ENCODE results near the gene AKR1B15. TPM values are rescaled to one million over a fixed set of nuclear protein-coding genes. Genes with fewer than 3 reads are reported as not detected.
"Not testable (repeated sequence)": the region's sequence is repeated elsewhere in the genome, so short reads cannot be mapped to it uniquely, and the experiment has no call there.

AKR1B15 gene
- total and polyA plus RNA-seq, 2 experiments from 2014 or later: 0.21 to 2.6 TPM

- no peaks in the 10 kb centered on the region for H3K36me3 ChIP-seq
- DNase-seq (ENCODE audit: low read depth in 1 of 2, low spot score in 1 of 2): no peak
- no peak for TF ChIP-seq CTCF (IDR thresholded peaks at IDR 0.05; ENCODE audit: low read depth, low read length)
- no peak overlapping the region for H3K4me3 ChIP-seq
- H3K9me3 ChIP-seq (ENCODE audit: low read depth): no peaks in the 10 kb centered on the region
- no peaks in the 10 kb centered on the region for H3K27me3 ChIP-seq
- H3K4me1 ChIP-seq (ENCODE audit: low read depth): no peaks in the 10 kb centered on the region
- H3K27ac ChIP-seq: no peak overlapping the region
These were observed 9.4 kb upstream of the AKR1B15 start for GRCh38 chr7:134539380-134540004.

GRCh38 chr7:134541501-134542194 is 7.3 kb upstream of the AKR1B15 start:
- not testable (repeated sequence) for H3K9me3 ChIP-seq (ENCODE audit: low read depth); H3K27ac ChIP-seq; H3K27me3 ChIP-seq; DNase-seq (ENCODE audit: low read depth in 1 of 2, low spot score in 1 of 2); H3K4me1 ChIP-seq (ENCODE audit: low read depth); H3K4me3 ChIP-seq; H3K36me3 ChIP-seq

- DNase-seq (ENCODE audit: low read depth in 1 of 2, low spot score in 1 of 2): no peak
- no peak for TF ChIP-seq CTCF (IDR thresholded peaks at IDR 0.05; ENCODE audit: low read depth, low read length)
- H3K9me3 ChIP-seq (ENCODE audit: low read depth): no peaks in the 10 kb centered on the region
These were observed 6.6 kb upstream of the AKR1B15 start for GRCh38 chr7:134542195-134542771.

GRCh38 chr7:134545380-134545779 is 3.5 kb upstream of the AKR1B15 start:
- H3K27me3 ChIP-seq: no peaks in the 10 kb centered on the region
- no peaks in the 10 kb centered on the region for H3K36me3 ChIP-seq
- H3K27ac ChIP-seq: no peak overlapping the region
- no peak overlapping the region for H3K4me3 ChIP-seq
- no peaks in the 10 kb centered on the region for H3K9me3 ChIP-seq (ENCODE audit: low read depth)
- peaks cover 16% of the 10 kb centered on the region for H3K4me1 ChIP-seq (ENCODE audit: low read depth)
- no peak for DNase-seq (ENCODE audit: low read depth in 1 of 2, low spot score in 1 of 2)
- TF ChIP-seq CTCF (IDR thresholded peaks at IDR 0.05; ENCODE audit: low read depth, low read length): no peak

More at GRCh38 chr7:134542195-134542771, 6.6 kb upstream of the AKR1B15 start:
- Histone ChIP-seq H3K4me3 (no peak overlapping the region), H3K27ac (no peak overlapping the region), H3K27me3 (no peaks in the 10 kb centered on the region), H3K4me1 (ENCODE audit: low read depth) (peaks cover 6% of the 10 kb centered on the region), H3K36me3 (no peaks in the 10 kb centered on the region)

GRCh38 chr7:134545918-134546317 is 3.0 kb upstream of the AKR1B15 start:
- H3K27ac ChIP-seq: no peak overlapping the region
- TF ChIP-seq CTCF (IDR thresholded peaks at IDR 0.05; ENCODE audit: low read depth, low read length): no peak
- H3K9me3 ChIP-seq (ENCODE audit: low read depth): no peaks in the 10 kb centered on the region
- H3K4me3 ChIP-seq: no peak overlapping the region
- H3K36me3 ChIP-seq: no peaks in the 10 kb centered on the region
- no peaks in the 10 kb centered on the region for H3K27me3 ChIP-seq
- no peak for DNase-seq (ENCODE audit: low read depth in 1 of 2, low spot score in 1 of 2)
- H3K4me1 ChIP-seq (ENCODE audit: low read depth): peaks cover 16% of the 10 kb centered on the region

GRCh38 chr7:134546955-134547354 is 2.0 kb upstream of the AKR1B15 start:
- Histone ChIP-seq H3K27me3 (no peaks in the 10 kb centered on the region), H3K4me1 (ENCODE audit: low read depth) (peaks cover 16% of the 10 kb centered on the region), H3K27ac (peak overlapping the region; percentile 4), H3K9me3 (ENCODE audit: low read depth) (no peaks in the 10 kb centered on the region), H3K36me3 (no peaks in the 10 kb centered on the region), H3K4me3 (peak overlapping the region; percentile 34)
- TF ChIP-seq CTCF (IDR thresholded peaks at IDR 0.05; ENCODE audit: low read depth, low read length): no peak
- DNase-seq (ENCODE audit: low read depth in 1 of 2, low spot score in 1 of 2): peak in 1 of 2 donors; percentile 18

Measured in cardiac muscle cell (in vitro differentiated cells and primary cell).